Measurements from ENCODE around the gene VHLL.

- TF ChIP-seq CTCF (IDR thresholded peaks at IDR 0.05; ENCODE audit: insufficient read depth, low read length) (no peak), POLR2AphosphoS5 (IDR thresholded peaks at IDR 0.05; ENCODE audit: low read depth) (no peak), REST (IDR thresholded peaks at IDR 0.05; ENCODE audit: insufficient replicate concordance, low read depth) (no peak), SPI1 (IDR thresholded peaks at IDR 0.05; ENCODE audit: borderline replicate concordance, low read depth) (no peak)
Measured at GRCh38 chr1:156283521-156283920, 15.6 kb downstream of the VHLL start.

Measured in HL-60 (cell line).